GM18508 (cell line): ENCODE results near the gene TBXAS1.

Experiments
- ATAC-seq: cut with Tn5 transposase; IDR thresholded peaks from one replicate; pipeline ENCODE4 v1.9.1; 2021; ENCODE audit warnings: moderate number of reproducible peaks; ENCODE audit not compliant: insufficient read depth, unreplicated experiment

Gene TBXAS1

GRCh38 chr7:139992353-139993044 lies 163.4 kb downstream of the TBXAS1 start:
- ATAC-seq, result no peak

- ATAC-seq, result no peak
Observed at GRCh38 chr7:139993169-139993568, 164.1 kb downstream of the TBXAS1 start.

- no peak for ATAC-seq
Observed at GRCh38 chr7:139993592-139993991, 164.5 kb downstream of the TBXAS1 start.

GRCh38 chr7:139994356-139994755 lies 165.3 kb downstream of the TBXAS1 start:
- no peak for ATAC-seq

- no peak for ATAC-seq
Observed at GRCh38 chr7:139995017-139995915, 166.2 kb downstream of the TBXAS1 start.

GRCh38 chr7:139998572-139998971 lies 169.5 kb downstream of the TBXAS1 start:
- no peak for ATAC-seq

GRCh38 chr7:139999516-139999915 lies 170.5 kb downstream of the TBXAS1 start:
- no peak for ATAC-seq

GRCh38 chr7:140000666-140001268 lies 171.7 kb downstream of the TBXAS1 start:
- no peak for ATAC-seq

- ATAC-seq, result no peak
Observed at GRCh38 chr7:140003913-140004382, 174.9 kb downstream of the TBXAS1 start.

GRCh38 chr7:140004672-140005071 lies 175.6 kb downstream of the TBXAS1 start:
- no peak for ATAC-seq

GRCh38 chr7:140005341-140005740 lies 176.3 kb downstream of the TBXAS1 start:
- ATAC-seq, result no peak

- ATAC-seq, result no peak
Observed at GRCh38 chr7:140005754-140006503, 176.9 kb downstream of the TBXAS1 start.

- no peak for ATAC-seq
Observed at GRCh38 chr7:140006600-140006999, 177.5 kb downstream of the TBXAS1 start.

GRCh38 chr7:140007051-140007690 lies 178.1 kb downstream of the TBXAS1 start:
- ATAC-seq, result no peak

GRCh38 chr7:140008755-140009610 lies 179.9 kb downstream of the TBXAS1 start:
- no peak for ATAC-seq

- no peak for ATAC-seq
Observed at GRCh38 chr7:140009735-140010134, 180.7 kb downstream of the TBXAS1 start.

- no peak for ATAC-seq
Observed at GRCh38 chr7:140010194-140010895, 181.3 kb downstream of the TBXAS1 start.

- no peak for ATAC-seq
Observed at GRCh38 chr7:140013676-140014075, 184.6 kb downstream of the TBXAS1 start.
